NCI-H128 (cell line): ENCODE measurements around the gene KRTAP10-5.

Experiments
- DNase-seq: peaks from one replicate; lab custom pipeline; 2025; ENCODE audit not compliant: unreplicated experiment; lab: John Stamatoyannopoulos, UW

KRTAP10-5 gene

DNA sequence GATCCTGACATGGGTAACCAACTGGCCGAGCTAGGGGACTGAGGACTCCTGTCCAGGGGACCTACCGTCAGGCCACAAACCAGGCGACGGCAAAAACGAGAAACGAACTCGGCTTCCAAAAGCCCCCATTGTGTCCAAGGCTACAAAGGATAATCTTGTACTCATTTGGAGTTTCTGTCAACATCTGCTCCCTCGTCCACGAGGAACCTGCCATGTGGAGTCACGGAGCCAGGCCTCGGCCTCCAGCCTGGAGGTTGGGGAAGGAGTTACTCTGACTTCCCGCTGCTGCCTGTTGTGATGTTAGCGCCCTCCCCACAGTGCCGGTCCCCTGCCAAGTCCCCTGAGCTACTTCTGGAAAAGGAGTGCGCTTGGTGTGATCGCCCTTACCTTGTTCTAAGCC is 47.7 kb downstream of the KRTAP10-5 start:
- DNase-seq, result no peak

DNA sequence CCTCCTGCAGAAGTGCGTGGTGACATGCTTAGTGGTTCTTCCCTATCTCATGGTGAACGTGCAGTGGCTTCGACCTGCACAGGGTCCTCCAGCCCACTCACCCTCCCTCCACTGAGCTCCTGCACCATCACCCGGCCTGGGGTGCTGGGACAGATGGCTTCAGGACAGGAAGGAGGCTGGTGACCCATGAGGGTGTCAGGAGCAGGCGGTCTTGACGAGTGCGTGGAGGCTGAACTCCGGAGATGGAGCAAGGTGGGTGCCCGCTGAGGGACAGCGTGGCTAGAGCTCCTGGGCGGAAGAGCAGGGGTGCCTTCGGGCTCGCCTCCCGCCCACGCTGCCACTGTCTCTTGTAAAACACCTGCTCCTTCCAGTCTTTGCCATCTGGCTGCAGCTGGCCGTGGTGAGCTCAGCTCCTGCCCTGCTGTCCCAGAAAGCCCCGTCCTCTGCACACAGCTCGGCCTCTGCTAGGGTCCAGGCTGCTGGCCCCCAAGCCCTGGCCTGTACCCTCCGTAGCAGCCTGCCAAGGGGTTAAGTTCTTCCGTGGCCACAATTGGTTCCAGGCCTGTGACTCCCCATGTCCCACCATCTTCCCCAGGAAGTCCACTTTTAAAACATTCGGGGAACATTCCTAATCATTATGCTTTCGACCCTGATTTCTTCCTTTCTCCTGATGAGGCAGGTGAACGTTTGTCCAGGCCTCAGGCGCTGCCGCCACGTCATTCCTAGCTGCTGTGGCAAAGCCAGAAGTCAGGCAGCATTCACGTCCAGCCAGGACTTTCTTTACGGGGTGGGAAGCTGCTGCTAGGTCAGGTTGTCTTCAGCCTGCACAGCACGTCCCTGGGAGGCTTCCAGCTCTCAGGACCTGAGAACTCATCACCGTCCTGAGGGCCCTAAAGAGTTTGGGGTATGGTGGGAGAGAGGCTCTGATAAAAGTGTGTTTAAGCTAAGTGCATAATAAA is 48.5 kb downstream of the KRTAP10-5 start:
- no peak for DNase-seq

- no peak for DNase-seq
Measured at GRCh38 chr21:44530903-44531605, 49.4 kb downstream of the KRTAP10-5 start.

DNA sequence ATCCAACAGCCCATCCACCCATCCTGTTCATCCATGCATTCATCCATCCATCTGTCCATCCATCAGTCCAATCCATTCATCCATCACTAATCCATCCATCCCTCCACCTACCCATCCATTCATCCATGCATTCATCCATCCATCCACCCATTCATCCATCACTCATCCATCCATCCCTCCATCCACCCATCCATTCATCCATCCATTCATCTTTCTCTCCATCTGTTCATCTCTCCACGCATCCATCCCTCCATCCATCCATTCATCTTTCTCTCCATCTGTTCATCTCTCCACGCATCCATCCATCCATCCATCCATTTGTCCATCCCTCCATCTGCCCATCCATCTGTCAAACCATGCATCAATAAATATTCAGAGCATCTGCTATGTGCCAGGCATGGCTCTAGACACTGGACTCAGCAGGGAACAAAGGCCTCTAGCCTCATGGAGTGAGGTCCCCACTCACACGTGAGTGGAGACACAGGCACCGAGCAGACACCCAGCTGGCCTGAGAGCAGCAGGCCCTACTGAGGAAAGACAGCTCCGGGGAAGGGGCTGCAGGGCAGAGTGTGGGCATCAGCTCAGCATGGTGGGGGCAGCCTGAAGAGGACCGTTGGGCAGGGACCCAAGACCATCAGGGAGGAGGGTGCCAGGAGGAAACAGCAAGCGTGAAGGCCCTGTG is 50.0 kb downstream of the KRTAP10-5 start:
- no peak for DNase-seq

- no peak for DNase-seq
Measured at GRCh38 chr21:44529503-44530125, 50.8 kb downstream of the KRTAP10-5 start.
